Measurements from ENCODE around the gene NOXRED1.

DNA sequence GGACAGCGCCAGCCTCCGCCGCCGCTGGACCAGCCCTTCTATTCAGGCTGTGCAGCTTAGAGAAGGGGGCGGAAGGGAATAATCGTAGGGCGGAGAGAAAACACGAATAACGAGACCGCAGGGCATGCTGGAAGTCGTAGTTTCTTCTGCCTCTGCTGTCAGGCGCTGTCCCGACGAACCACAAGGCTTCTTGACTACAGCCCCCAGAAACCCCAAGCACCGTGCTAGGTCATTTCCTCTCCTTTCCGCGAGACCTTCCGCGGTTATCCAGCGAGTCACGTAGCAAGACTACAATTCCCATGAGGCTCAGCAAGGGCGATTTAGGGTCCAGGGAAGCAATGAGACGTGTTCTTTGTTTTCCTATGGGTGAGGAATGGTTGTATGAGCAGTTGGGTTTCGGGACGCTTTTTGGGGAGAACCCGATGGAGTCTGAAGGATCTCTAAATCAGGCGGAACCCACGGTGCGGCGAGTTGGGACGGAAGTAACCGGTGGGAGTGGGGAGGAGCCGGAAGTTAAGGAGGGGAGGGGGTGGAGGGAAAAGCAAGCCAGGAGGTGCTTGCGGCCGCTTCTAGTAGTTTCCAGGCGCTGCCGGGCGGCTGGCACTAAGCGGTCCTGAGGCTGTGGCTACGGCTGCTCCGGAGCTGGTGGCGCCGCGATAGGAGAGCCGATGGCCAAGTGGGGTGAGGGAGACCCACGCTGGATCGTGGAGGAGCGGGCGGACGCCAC lies 34.4 kb upstream of the NOXRED1 start, which contains the start of the genes AHSA1 and VIPAS39:
- TF ChIP-seq, protein P1, sequence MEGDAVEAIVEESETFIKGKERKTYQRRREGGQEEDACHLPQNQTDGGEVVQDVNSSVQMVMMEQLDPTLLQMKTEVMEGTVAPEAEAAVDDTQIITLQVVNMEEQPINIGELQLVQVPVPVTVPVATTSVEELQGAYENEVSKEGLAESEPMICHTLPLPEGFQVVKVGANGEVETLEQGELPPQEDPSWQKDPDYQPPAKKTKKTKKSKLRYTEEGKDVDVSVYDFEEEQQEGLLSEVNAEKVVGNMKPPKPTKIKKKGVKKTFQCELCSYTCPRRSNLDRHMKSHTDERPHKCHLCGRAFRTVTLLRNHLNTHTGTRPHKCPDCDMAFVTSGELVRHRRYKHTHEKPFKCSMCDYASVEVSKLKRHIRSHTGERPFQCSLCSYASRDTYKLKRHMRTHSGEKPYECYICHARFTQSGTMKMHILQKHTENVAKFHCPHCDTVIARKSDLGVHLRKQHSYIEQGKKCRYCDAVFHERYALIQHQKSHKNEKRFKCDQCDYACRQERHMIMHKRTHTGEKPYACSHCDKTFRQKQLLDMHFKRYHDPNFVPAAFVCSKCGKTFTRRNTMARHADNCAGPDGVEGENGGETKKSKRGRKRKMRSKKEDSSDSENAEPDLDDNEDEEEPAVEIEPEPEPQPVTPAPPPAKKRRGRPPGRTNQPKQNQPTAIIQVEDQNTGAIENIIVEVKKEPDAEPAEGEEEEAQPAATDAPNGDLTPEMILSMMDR (IDR thresholded peaks at IDR 0.05), result no peak
- TF ChIP-seq POLR2AphosphoS5 (IDR thresholded peaks at IDR 0.05) (peak in 2 of 3 donors; percentile 66 to 81), POLR2A (IDR thresholded peaks at IDR 0.05) (no peak)

Measured in breast epithelium (tissue), 3 donors.